ENCODE measurements around the gene PTPN3. TPM values are rescaled to one million over a fixed set of nuclear protein-coding genes. Genes with fewer than 3 reads are reported as not detected.

PTPN3 gene
- total and polyA plus RNA-seq, 10 of the 15 experiments (the other 5 are each of a cell fraction or from before 2014, with no cell fraction given): 0.18 to 1.3 (median 0.39) TPM

- RAD21 ChIA-PET (ENCODE audit: unreplicated experiment): interaction anchor here (2.4 to 3.2 kb wide), 2 partner anchors 23 to 67 kb away, joined by 7 to 13 read pairs; no protein-coding TSS in a partner anchor
- BruUV-seq (replicated peaks): no TSS peak
- WGBS (ENCODE audit: insufficient coverage, insufficient replicate concordance, low lambda C conversion rate, missing lambda C conversion rate): 73% methylated on average over 5 of the region's 5 CpGs
- no peak for FAIRE-seq
- Histone ChIP-seq H3K27ac (ENCODE audit: control insufficient read depth, insufficient read depth) (no peak overlapping the region), H3K4me2 (ENCODE audit: control insufficient read depth, insufficient read depth) (no peak overlapping the region), H4K20me1 (ENCODE audit: control insufficient read depth, insufficient read depth) (no peaks in the 10 kb centered on the region), H3K4me3 (no peak overlapping the region), H3K9me3 (replicated peaks; ENCODE audit: control insufficient read depth, insufficient read depth, low read length) (no peaks in the 10 kb centered on the region), H2AFZ (ENCODE audit: control insufficient read depth, low read depth, low read length) (no peak overlapping the region), H3K79me2 (ENCODE audit: control insufficient read depth, insufficient read depth, low read length) (no peaks in the 10 kb centered on the region), H3K27me3 (replicated peaks in 1 of 2; ENCODE audit: control insufficient read depth in 2 of 2, insufficient read depth in 2 of 2, low read length in 1 of 2) (no peaks in the 10 kb centered on the region), H3K4me1 (ENCODE audit: control insufficient read depth, insufficient read depth, low read length) (peaks cover 30% of the 10 kb centered on the region), H3K36me3 (ENCODE audit: control insufficient read depth in 2 of 2, insufficient read depth in 2 of 2, low read length in 1 of 2) (no peaks in the 10 kb centered on the region), H3K9ac (ENCODE audit: control insufficient read depth, insufficient read depth, low read length) (no peak overlapping the region)
- DNase-seq (ENCODE audit: low read depth, low spot score): no peak
- in situ Hi-C loops (cut with MboI) (loop anchor here (5.0 kb wide), 1 partner anchor 157 kb away; no protein-coding TSS in a partner anchor), intact Hi-C loops (cut with micrococcal nuclease; ENCODE audit: unreplicated experiment) (loop anchor here (5.0 kb wide), 1 partner anchor 82 kb away; the partner anchor contains the start of gene EPB41L4B)
- CTCF ChIA-PET: interaction anchor here (1.1 to 2.3 kb wide), 4 partner anchors 11 to 66 kb away, joined by 3 to 8 read pairs (median 4); no protein-coding TSS in a partner anchor
- no peak for ATAC-seq
- SMC1A ChIA-PET (ENCODE audit: uncharacterized antibody, unreplicated experiment): interaction anchor here (1.2 to 4.1 kb wide), 3 partner anchors 18 to 64 kb away, joined by 4 to 19 read pairs (median 4); no protein-coding TSS in a partner anchor
- POLR2A ChIA-PET: no interaction called here
- TF ChIP-seq, protein P1, sequence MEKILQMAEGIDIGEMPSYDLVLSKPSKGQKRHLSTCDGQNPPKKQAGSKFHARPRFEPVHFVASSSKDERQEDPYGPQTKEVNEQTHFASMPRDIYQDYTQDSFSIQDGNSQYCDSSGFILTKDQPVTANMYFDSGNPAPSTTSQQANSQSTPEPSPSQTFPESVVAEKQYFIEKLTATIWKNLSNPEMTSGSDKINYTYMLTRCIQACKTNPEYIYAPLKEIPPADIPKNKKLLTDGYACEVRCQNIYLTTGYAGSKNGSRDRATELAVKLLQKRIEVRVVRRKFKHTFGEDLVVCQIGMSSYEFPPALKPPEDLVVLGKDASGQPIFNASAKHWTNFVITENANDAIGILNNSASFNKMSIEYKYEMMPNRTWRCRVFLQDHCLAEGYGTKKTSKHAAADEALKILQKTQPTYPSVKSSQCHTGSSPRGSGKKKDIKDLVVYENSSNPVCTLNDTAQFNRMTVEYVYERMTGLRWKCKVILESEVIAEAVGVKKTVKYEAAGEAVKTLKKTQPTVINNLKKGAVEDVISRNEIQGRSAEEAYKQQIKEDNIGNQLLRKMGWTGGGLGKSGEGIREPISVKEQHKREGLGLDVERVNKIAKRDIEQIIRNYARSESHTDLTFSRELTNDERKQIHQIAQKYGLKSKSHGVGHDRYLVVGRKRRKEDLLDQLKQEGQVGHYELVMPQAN (conservative IDR thresholded peaks at IDR 0.05): no peak
- TF ChIP-seq BMI1 (IDR thresholded peaks at IDR 0.05; ENCODE audit: borderline replicate concordance) (no peak), SP1 (IDR thresholded peaks at IDR 0.05; ENCODE audit: low read depth, low read length) (no peak)
Observed at GRCh38 chr9:109403766-109404320, 94.3 kb downstream of the PTPN3 start.

- H3K9me3 ChIP-seq (replicated peaks; ENCODE audit: control insufficient read depth, insufficient read depth, low read length): no peaks in the 10 kb centered on the region
- in situ Hi-C loops (cut with MboI) (loop anchor here (5.0 kb wide), 1 partner anchor 156 kb away; no protein-coding TSS in a partner anchor), intact Hi-C loops (cut with micrococcal nuclease; ENCODE audit: unreplicated experiment) (loop anchor here (5.0 kb wide), 1 partner anchor 81 kb away; the partner anchor contains the start of gene EPB41L4B)
- no peaks in the 10 kb centered on the region for H3K27me3 ChIP-seq (replicated peaks in 1 of 2; ENCODE audit: control insufficient read depth in 2 of 2, insufficient read depth in 2 of 2, low read length in 1 of 2)
- WGBS (ENCODE audit: insufficient coverage, insufficient replicate concordance, low lambda C conversion rate, missing lambda C conversion rate): 88% methylated on average over 2 of the region's 2 CpGs
- RAD21 ChIA-PET (ENCODE audit: unreplicated experiment): interaction anchor here (2.4 to 3.2 kb wide), 2 partner anchors 22 to 67 kb away, joined by 7 to 13 read pairs; no protein-coding TSS in a partner anchor
- H3K27ac ChIP-seq (ENCODE audit: control insufficient read depth, insufficient read depth): no peak overlapping the region
- TF ChIP-seq SUPT20H (IDR thresholded peaks at IDR 0.05; ENCODE audit: borderline replicate concordance, control insufficient read depth, low read depth, low read length): no peak
- no peak for TF ChIP-seq CHD2 (IDR thresholded peaks at IDR 0.05; ENCODE audit: borderline replicate concordance, low read depth, low read length)
- TF ChIP-seq SPI1 (IDR thresholded peaks at IDR 0.05; ENCODE audit: borderline replicate concordance, insufficient read depth, low read depth, low read length): no peak
- TF ChIP-seq RB1 (IDR thresholded peaks at IDR 0.05; ENCODE audit: borderline replicate concordance): no peak
- TF ChIP-seq, protein P2, sequence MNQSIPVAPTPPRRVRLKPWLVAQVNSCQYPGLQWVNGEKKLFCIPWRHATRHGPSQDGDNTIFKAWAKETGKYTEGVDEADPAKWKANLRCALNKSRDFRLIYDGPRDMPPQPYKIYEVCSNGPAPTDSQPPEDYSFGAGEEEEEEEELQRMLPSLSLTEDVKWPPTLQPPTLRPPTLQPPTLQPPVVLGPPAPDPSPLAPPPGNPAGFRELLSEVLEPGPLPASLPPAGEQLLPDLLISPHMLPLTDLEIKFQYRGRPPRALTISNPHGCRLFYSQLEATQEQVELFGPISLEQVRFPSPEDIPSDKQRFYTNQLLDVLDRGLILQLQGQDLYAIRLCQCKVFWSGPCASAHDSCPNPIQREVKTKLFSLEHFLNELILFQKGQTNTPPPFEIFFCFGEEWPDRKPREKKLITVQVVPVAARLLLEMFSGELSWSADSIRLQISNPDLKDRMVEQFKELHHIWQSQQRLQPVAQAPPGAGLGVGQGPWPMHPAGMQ (IDR thresholded peaks at IDR 0.05; ENCODE audit: borderline replicate concordance): no peak
- no peak overlapping the region for H2AFZ ChIP-seq (ENCODE audit: control insufficient read depth, low read depth, low read length)
- H3K79me2 ChIP-seq (ENCODE audit: control insufficient read depth, insufficient read depth, low read length): no peaks in the 10 kb centered on the region
- CTCF ChIA-PET: interaction anchor here (2.3 to 5.7 kb wide), 2 partner anchors 7 to 67 kb away, joined by 8 to 74 read pairs; no protein-coding TSS in a partner anchor
- H3K9ac ChIP-seq (ENCODE audit: control insufficient read depth, insufficient read depth, low read length): no peak overlapping the region
- no peaks in the 10 kb centered on the region for H4K20me1 ChIP-seq (ENCODE audit: control insufficient read depth, insufficient read depth)
- ATAC-seq: no peak
- SMC1A ChIA-PET (ENCODE audit: uncharacterized antibody, unreplicated experiment): interaction anchor here (4.1 to 4.8 kb wide), 2 partner anchors 10 to 18 kb away, joined by 19 to 49 read pairs; no protein-coding TSS in a partner anchor
- no peak overlapping the region for H3K4me3 ChIP-seq
- FAIRE-seq: no peak
- H3K4me1 ChIP-seq (ENCODE audit: control insufficient read depth, insufficient read depth, low read length): peaks cover 30% of the 10 kb centered on the region
- BruUV-seq (replicated peaks): no TSS peak
- DNase-seq (ENCODE audit: low read depth, low spot score): no peak
- no peaks in the 10 kb centered on the region for H3K36me3 ChIP-seq (ENCODE audit: control insufficient read depth in 2 of 2, insufficient read depth in 2 of 2, low read length in 1 of 2)
- no peak overlapping the region for H3K4me2 ChIP-seq (ENCODE audit: control insufficient read depth, insufficient read depth)
- POLR2A ChIA-PET: no interaction called here
Observed at GRCh38 chr9:109403116-109403515, 95.0 kb downstream of the PTPN3 start.

All from GM12878 (cell line).